Caco-2 (cell line): Measurements from ENCODE around the gene PHACTR1. TPM values are rescaled to one million over a fixed set of nuclear protein-coding genes. Genes with fewer than 3 reads are reported as not detected.

Experiments used
- BruUV-seq: library from RNA; stranded (reverse); fragments of 400-500 nt; replicated peaks from 2 replicates; lab custom pipeline; 2021; lab: Mats Ljungman, UMichigan
- CTCF ChIA-PET: fragments of 300-600 bp; sonication (Branson Sonifier 250); formaldehyde crosslinking; loops from one replicate; lab custom pipeline; 2022; ENCODE audit warnings: antibody characterized with exemption; lab: Charles Lee
- POLR2A ChIA-PET: fragments of 300-600 bp; sonication (Branson Sonifier 250); formaldehyde crosslinking; loops from one replicate; lab custom pipeline; 2022; ENCODE audit warnings: antibody characterized with exemption; lab: Charles Lee
- DNase-seq, 2 experiments: peaks; one replicate each; pipeline versions ENCODE4 v3.0.0 to v3.0.0-alpha.2; 2020 to 2022
- H3K27me3 ChIP-seq: replicated peaks from 2 replicates; pipeline ENCODE4 v1.6.0; 2011; ENCODE audit warnings: low read length; ENCODE audit not compliant: control insufficient read depth, insufficient read depth
- H3K36me3 ChIP-seq: 2 replicates; pipeline ENCODE4 v1.5.1; 2011; ENCODE audit warnings: low read length; ENCODE audit not compliant: control insufficient read depth, insufficient read depth
- H3K4me1 ChIP-seq: fragments of 250-450 bp; sonication (Bioruptor Pico); 2 replicates; pipeline ENCODE4 v1.5.1; 2020; ENCODE audit warnings: mild to moderate bottlenecking
- H3K4me3 ChIP-seq: 2 replicates; pipeline ENCODE4 v1.5.1; 2011; ENCODE audit warnings: low read depth, mild to moderate bottlenecking, control low read depth, low read length
- H3K9me3 ChIP-seq: fragments of 250-450 bp; sonication (Bioruptor Pico); 2 replicates; pipeline ENCODE4 v1.5.1; 2020; ENCODE audit warnings: mild to moderate bottlenecking, moderate library complexity
- H3K27ac Mint-ChIP-seq: one replicate; pipeline ENCODE4 v1.8.0; 2022; ENCODE audit warnings: mixed read lengths; ENCODE audit not compliant: unreplicated experiment
- H3K27me3 Mint-ChIP-seq: one replicate; pipeline ENCODE4 v1.8.0; 2022; ENCODE audit warnings: mixed read lengths; ENCODE audit not compliant: insufficient read depth, unreplicated experiment
- H3K36me3 Mint-ChIP-seq: one replicate; pipeline ENCODE4 v1.8.0; 2022; ENCODE audit warnings: mild to moderate bottlenecking, mixed read lengths; ENCODE audit not compliant: insufficient read depth, unreplicated experiment
- H3K4me1 Mint-ChIP-seq: one replicate; pipeline ENCODE4 v1.8.0; 2022; ENCODE audit warnings: low read depth, mixed read lengths; ENCODE audit not compliant: unreplicated experiment
- H3K4me3 Mint-ChIP-seq: one replicate; pipeline ENCODE4 v1.8.0; 2022; ENCODE audit warnings: mild to moderate bottlenecking, moderate library complexity, mixed read lengths; ENCODE audit not compliant: unreplicated experiment
- H3K9me3 Mint-ChIP-seq: one replicate; pipeline ENCODE4 v1.8.0; 2022; ENCODE audit warnings: mixed read lengths; ENCODE audit not compliant: unreplicated experiment
- CTCF ChIP-seq, 2 experiments: fragments of 200-600 bp in 1 of 2; IDR thresholded peaks; 1 replicate in 1 of 2; 2 replicates in 1 of 2; pipeline versions ENCODE4 v1.5.1 to v1.8.0; 2011 to 2022; ENCODE audit warnings: antibody characterized with exemption in 1 of 2, control low read depth in 1 of 2, inconsistent platforms in 1 of 2, low read depth in 1 of 2, low read length in 1 of 2, mild to moderate bottlenecking in 1 of 2, moderate library complexity in 1 of 2; ENCODE audit not compliant: insufficient read depth in 1 of 2, severe bottlenecking in 1 of 2, unreplicated experiment in 1 of 2
- intact Hi-C: fragments of 100-400 bp; cut with micrococcal nuclease; formaldehyde crosslinking; loops from one replicate; pipeline ENCODE4 v1.10.0; 2022; ENCODE audit not compliant: unreplicated experiment
- total RNA-seq: library from RNA; stranded (reverse); gene quantifications from 2 replicates; pipeline ENCODE4 v1.2.3, GENCODE V29; 2022

The PHACTR1 gene
- total RNA-seq, 1 experiment from 2014 or later = 0.41 TPM

- Mint-ChIP-seq H3K36me3 (no peaks in the 10 kb centered on the region), H3K27ac (no peak overlapping the region), H3K9me3 (no peaks in the 10 kb centered on the region), H3K4me3 (no peak overlapping the region), H3K27me3 (peaks cover 6% of the 10 kb centered on the region), H3K4me1 (no peaks in the 10 kb centered on the region)
- BruUV-seq = no TSS peak
- ChIA-PET POLR2A (no interaction called here), CTCF (interaction anchor here (0.5 kb wide), 1 partner anchor 85 kb away, joined by 3 read pairs; no protein-coding TSS in a partner anchor)
- H3K36me3 ChIP-seq = no peaks in the 10 kb centered on the region
- no peak for TF ChIP-seq CTCF (IDR thresholded peaks at IDR 0.05; ENCODE audit: insufficient read depth in 1 of 2, low read depth in 1 of 2, low read length in 1 of 2, severe bottlenecking in 1 of 2, unreplicated experiment in 1 of 2)
- H3K4me3 ChIP-seq = no peak overlapping the region
- no peaks in the 10 kb centered on the region for H3K27me3 ChIP-seq
- no peaks in the 10 kb centered on the region for H3K4me1 ChIP-seq
- no peak for DNase-seq
- intact Hi-C loops = no loop called here
- H3K9me3 ChIP-seq = no peaks in the 10 kb centered on the region
These were observed 284.0 kb downstream of the PHACTR1 start for GRCh38 chr6:13000537-13000936.

- DNase-seq = no peak
These were observed 285.4 kb downstream of the PHACTR1 start for GRCh38 chr6:13001927-13002326.

GRCh38 chr6:13004601-13005000 lies 288.0 kb downstream of the PHACTR1 start:
- no TSS peak for BruUV-seq
- Histone ChIP-seq H3K4me3 (no peak overlapping the region), H3K36me3 (no peaks in the 10 kb centered on the region), H3K27me3 (peaks cover 2% of the 10 kb centered on the region; the same call in 1 of the 2 replicates), H3K4me1 (no peaks in the 10 kb centered on the region), H3K9me3 (no peaks in the 10 kb centered on the region)
- Mint-ChIP-seq H3K9me3 (no peaks in the 10 kb centered on the region), H3K36me3 (no peaks in the 10 kb centered on the region), H3K4me3 (no peak overlapping the region), H3K27me3 (peaks cover 17% of the 10 kb centered on the region), H3K27ac (no peak overlapping the region), H3K4me1 (no peaks in the 10 kb centered on the region)
- intact Hi-C loops = no loop called here
- no peak for DNase-seq
- TF ChIP-seq CTCF (IDR thresholded peaks at IDR 0.05; ENCODE audit: insufficient read depth in 1 of 2, low read depth in 1 of 2, low read length in 1 of 2, severe bottlenecking in 1 of 2, unreplicated experiment in 1 of 2) = no peak
- ChIA-PET POLR2A (no interaction called here), CTCF (no interaction called here)

More at GRCh38 chr6:13001927-13002326, 285.4 kb downstream of the PHACTR1 start:
- no peaks in the 10 kb centered on the region for H3K9me3 Mint-ChIP-seq
- CTCF ChIA-PET = interaction anchor here (0.5 kb wide), 2 partner anchors 37 to 362 kb away, joined by 3 to 4 read pairs; no protein-coding TSS in a partner anchor
- H3K36me3 Mint-ChIP-seq = no peaks in the 10 kb centered on the region
- no peak overlapping the region for H3K4me3 Mint-ChIP-seq
- no TSS peak for BruUV-seq
- no peaks in the 10 kb centered on the region for H3K4me1 Mint-ChIP-seq
- no peak for TF ChIP-seq CTCF (IDR thresholded peaks at IDR 0.05; ENCODE audit: insufficient read depth in 1 of 2, low read depth in 1 of 2, low read length in 1 of 2, severe bottlenecking in 1 of 2, unreplicated experiment in 1 of 2)
- Histone ChIP-seq H3K4me3 (no peak overlapping the region), H3K36me3 (no peaks in the 10 kb centered on the region), H3K4me1 (no peaks in the 10 kb centered on the region), H3K9me3 (no peaks in the 10 kb centered on the region), H3K27me3 (no peaks in the 10 kb centered on the region)
- intact Hi-C loops = no loop called here
- no peak overlapping the region for H3K27ac Mint-ChIP-seq
- POLR2A ChIA-PET = no interaction called here
- H3K27me3 Mint-ChIP-seq = peaks cover 6% of the 10 kb centered on the region
